Liver (tissue), 9 donors: Measurements from ENCODE around the gene RHAG. TPM values are rescaled to one million over a fixed set of nuclear protein-coding genes. Genes with fewer than 3 reads are reported as not detected.

Experiments used
- DNase-seq: peaks from one replicate; pipeline ENCODE4 v3.0.0-alpha.2; 2017; ENCODE audit warnings: low spot score
- H3K27ac ChIP-seq, 2 donors: one replicate each; pipeline ENCODE4 v1.7.0; 2013; ENCODE audit warnings: inconsistent platforms in 2 of 2, low read length in 2 of 2, control low read depth in 1 of 2, low read depth in 1 of 2, mild to moderate bottlenecking in 1 of 2
- H3K27me3 ChIP-seq, 4 donors: one replicate each; pipeline versions ENCODE4 v1.6.1 to v1.7.0; 2013; ENCODE audit warnings: low read length in 3 of 4, inconsistent platforms in 1 of 4, mild to moderate bottlenecking in 1 of 4, moderate library complexity in 1 of 4; ENCODE audit not compliant: control insufficient read depth in 4 of 4, insufficient read depth in 4 of 4
- H3K36me3 ChIP-seq, 4 donors: one replicate each; pipeline versions ENCODE4 v1.6.1 to v1.7.0; 2013; ENCODE audit warnings: low read length in 3 of 4, mild to moderate bottlenecking in 3 of 4, low read depth in 1 of 4, moderate library complexity in 1 of 4; ENCODE audit not compliant: control insufficient read depth in 4 of 4, insufficient read depth in 3 of 4
- H3K4me1 ChIP-seq, 4 donors: one replicate each; pipeline versions ENCODE4 v1.6.1 to v1.7.0; 2013; ENCODE audit warnings: low read length in 3 of 4, mild to moderate bottlenecking in 3 of 4, moderate library complexity in 1 of 4; ENCODE audit not compliant: control insufficient read depth in 4 of 4, insufficient read depth in 4 of 4
- H3K4me3 ChIP-seq, 3 donors: one replicate each; pipeline versions ENCODE4 v1.6.1 to v1.7.0; 2013; ENCODE audit warnings: low read length in 3 of 3, control low read depth in 1 of 3, low read depth in 1 of 3, mild to moderate bottlenecking in 1 of 3
- H3K9ac ChIP-seq, 2 donors: one replicate each; pipeline ENCODE4 v1.7.0; 2013; ENCODE audit warnings: low read length in 2 of 2, mild to moderate bottlenecking in 2 of 2, moderate library complexity in 2 of 2, control low read depth in 1 of 2, low read depth in 1 of 2
- H3K9me3 ChIP-seq, 4 donors: one replicate each; pipeline versions ENCODE4 v1.6.1 to v1.7.0; 2013; ENCODE audit warnings: low read length in 3 of 4; ENCODE audit not compliant: control insufficient read depth in 4 of 4
- EGR1 ChIP-seq, 2 donors: IDR thresholded peaks; 2 replicates each; pipeline ENCODE4 v1.6.1; 2016 to 2018; ENCODE audit warnings: antibody characterized with exemption in 2 of 2, low read depth in 2 of 2
- FOXA1 ChIP-seq: IDR thresholded peaks from 2 replicates; pipeline ENCODE4 v1.6.1; 2016; ENCODE audit warnings: antibody characterized with exemption
- FOXA2 ChIP-seq: IDR thresholded peaks from 2 replicates; pipeline ENCODE4 v1.6.1; 2016; ENCODE audit warnings: antibody characterized with exemption
- GABPA ChIP-seq, 2 donors: IDR thresholded peaks in 1 of 2; conservative IDR thresholded peaks in 1 of 2; 2 replicates each; pipeline ENCODE4 v1.6.1; 2016; ENCODE audit warnings: antibody characterized with exemption in 2 of 2, mild to moderate bottlenecking in 1 of 2, moderate library complexity in 1 of 2
- HNF4A ChIP-seq, 2 donors: conservative IDR thresholded peaks; 2 replicates each; pipeline ENCODE4 v1.6.1; 2016; ENCODE audit warnings: antibody characterized with exemption in 2 of 2, mild to moderate bottlenecking in 2 of 2
- HNF4G ChIP-seq: IDR thresholded peaks from 2 replicates; pipeline ENCODE4 v1.6.1; 2016; ENCODE audit warnings: antibody characterized with exemption
- JUND ChIP-seq, 2 donors: IDR thresholded peaks; 2 replicates each; pipeline ENCODE4 v1.6.1; 2016; ENCODE audit warnings: antibody characterized with exemption in 2 of 2
- NR2F2 ChIP-seq: IDR thresholded peaks from 2 replicates; pipeline ENCODE4 v1.6.1; 2016; ENCODE audit warnings: antibody characterized with exemption
- RAD21 ChIP-seq, 2 donors: IDR thresholded peaks; 2 replicates each; pipeline ENCODE4 v1.6.1; 2016; ENCODE audit warnings: antibody characterized with exemption in 2 of 2, mild to moderate bottlenecking in 2 of 2
- RXRA ChIP-seq, 2 donors: IDR thresholded peaks; 2 replicates each; pipeline ENCODE4 v1.6.1; 2017 to 2018; ENCODE audit warnings: antibody characterized with exemption in 2 of 2, mild to moderate bottlenecking in 1 of 2
- SP1 ChIP-seq: IDR thresholded peaks from 2 replicates; pipeline ENCODE4 v1.6.1; 2018; ENCODE audit warnings: antibody characterized with exemption, mild to moderate bottlenecking
- TAF1 ChIP-seq: conservative IDR thresholded peaks from 2 replicates; pipeline ENCODE4 v1.6.1; 2016; ENCODE audit warnings: antibody characterized with exemption, mild to moderate bottlenecking
- YY1 ChIP-seq: IDR thresholded peaks from 2 replicates; pipeline ENCODE4 v1.6.1; 2016; ENCODE audit warnings: antibody characterized with exemption, mild to moderate bottlenecking
- WGBS: extraction: QIAGEN DNeasy Blood & Tissue Kit; methylation state at CpG from one replicate; pipeline ENCODE4 v1.1.7; 2013; 5-methylcytosine and 5-hydroxymethylcytosine counted together
- polyA plus RNA-seq, 2 donors: library from polyadenylated mRNA; stranded (reverse) in 1 of 2; unstranded in 1 of 2; fragments of 200-250 nt in 1 of 2; fragments of >200 nt in 1 of 2; fragmentation: Nextera tagmentation in 1 of 2; extraction: Ambion mirVana in 1 of 2; gene quantifications; one replicate each; pipeline versions ENCODE4 v1.2.1 to v1.2.3, GENCODE V29; 2013 to 2015
- total RNA-seq, 2 donors: library from RNA; depleted of rRNA; stranded (reverse); fragments of >200 nt; gene quantifications; one replicate each; pipeline ENCODE4 v1.2.3, GENCODE V29; 2014
- TF ChIP-seq, protein P1 (sequence below): fragments of 150-350 bp; IDR thresholded peaks from 2 replicates; pipeline ENCODE4 v1.5.1; 2017; ENCODE audit warnings: improper control_type of control experiment, low read depth, low read length; ENCODE audit not compliant: missing input control
- TF ChIP-seq, protein P2 (sequence below): IDR thresholded peaks from 2 replicates; pipeline ENCODE4 v1.6.1; 2016; ENCODE audit warnings: antibody characterized with exemption
- TF ChIP-seq, protein P3 (sequence below): IDR thresholded peaks from 2 replicates; pipeline ENCODE4 v1.6.1; 2016; ENCODE audit warnings: antibody characterized with exemption, mild to moderate bottlenecking
- TF ChIP-seq, protein P4 (sequence below): IDR thresholded peaks from 2 replicates; pipeline ENCODE4 v1.6.1; 2016; ENCODE audit warnings: antibody characterized with exemption
- TF ChIP-seq, protein P5 (sequence below): IDR thresholded peaks from 2 replicates; pipeline ENCODE4 v1.6.1; 2016; ENCODE audit warnings: antibody characterized with exemption
- donor health status: healthy.
- donor health status: healthy.
- donor health status: healthy.
- donor health status: healthy.
- donor health status: healthy.

The RHAG gene
- total and polyA plus RNA-seq, 4 donors = 0.07 to 345 TPM; not detected in 2

DNA sequence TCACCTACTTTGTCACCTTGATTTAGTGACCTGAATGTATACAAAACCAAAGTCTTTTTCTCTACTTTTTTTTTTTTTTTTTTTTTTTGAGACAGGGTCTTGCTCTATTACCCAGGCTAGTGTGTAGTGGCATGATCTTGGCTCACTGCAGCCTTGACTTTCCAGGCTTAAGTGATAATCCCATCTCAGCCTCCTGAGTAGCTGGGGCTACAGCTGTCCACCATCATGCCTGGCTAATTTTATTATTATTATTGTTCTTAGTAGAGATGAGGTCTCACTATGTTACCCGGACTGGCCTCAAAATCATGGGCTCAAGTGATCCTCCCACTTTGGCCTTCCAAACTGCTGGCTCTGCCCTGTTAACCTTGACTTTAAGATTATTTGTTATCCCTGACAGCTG, 39.2 kb upstream of the RHAG start:
- DNase-seq = no peak
- Histone ChIP-seq H3K27me3 (no peaks in the 10 kb centered on the region), H3K27ac (no peak overlapping the region), H3K4me1 (no peaks in the 10 kb centered on the region), H3K9ac (no peak overlapping the region), H3K4me3 (no peak overlapping the region), H3K36me3 (no peaks in the 10 kb centered on the region), H3K9me3 (no peaks in the 10 kb centered on the region)
- 93% methylated on average over 1 of the region's 1 CpG for WGBS
- TF ChIP-seq JUND (IDR thresholded peaks at IDR 0.05) (no peak), HNF4G (no peak), FOXA2 (no peak), FOXA1 (no peak), EGR1 (IDR thresholded peaks at IDR 0.05; ENCODE audit: low read depth in 2 of 2) (no peak), SP1 (no peak), HNF4A (conservative IDR thresholded peaks at IDR 0.05) (no peak), RAD21 (IDR thresholded peaks at IDR 0.05) (no peak), RXRA (IDR thresholded peaks at IDR 0.05) (no peak), GABPA (IDR thresholded peaks at IDR 0.05 in 1 of 2, conservative IDR thresholded peaks at IDR 0.05 in 1 of 2) (no peak), NR2F2 (no peak), TAF1 (no peak), YY1 (no peak)
- TF ChIP-seq, protein P1, sequence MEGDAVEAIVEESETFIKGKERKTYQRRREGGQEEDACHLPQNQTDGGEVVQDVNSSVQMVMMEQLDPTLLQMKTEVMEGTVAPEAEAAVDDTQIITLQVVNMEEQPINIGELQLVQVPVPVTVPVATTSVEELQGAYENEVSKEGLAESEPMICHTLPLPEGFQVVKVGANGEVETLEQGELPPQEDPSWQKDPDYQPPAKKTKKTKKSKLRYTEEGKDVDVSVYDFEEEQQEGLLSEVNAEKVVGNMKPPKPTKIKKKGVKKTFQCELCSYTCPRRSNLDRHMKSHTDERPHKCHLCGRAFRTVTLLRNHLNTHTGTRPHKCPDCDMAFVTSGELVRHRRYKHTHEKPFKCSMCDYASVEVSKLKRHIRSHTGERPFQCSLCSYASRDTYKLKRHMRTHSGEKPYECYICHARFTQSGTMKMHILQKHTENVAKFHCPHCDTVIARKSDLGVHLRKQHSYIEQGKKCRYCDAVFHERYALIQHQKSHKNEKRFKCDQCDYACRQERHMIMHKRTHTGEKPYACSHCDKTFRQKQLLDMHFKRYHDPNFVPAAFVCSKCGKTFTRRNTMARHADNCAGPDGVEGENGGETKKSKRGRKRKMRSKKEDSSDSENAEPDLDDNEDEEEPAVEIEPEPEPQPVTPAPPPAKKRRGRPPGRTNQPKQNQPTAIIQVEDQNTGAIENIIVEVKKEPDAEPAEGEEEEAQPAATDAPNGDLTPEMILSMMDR = no peak
- TF ChIP-seq, protein P2, sequence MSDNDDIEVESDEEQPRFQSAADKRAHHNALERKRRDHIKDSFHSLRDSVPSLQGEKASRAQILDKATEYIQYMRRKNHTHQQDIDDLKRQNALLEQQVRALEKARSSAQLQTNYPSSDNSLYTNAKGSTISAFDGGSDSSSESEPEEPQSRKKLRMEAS = no peak
- TF ChIP-seq, protein P3, sequence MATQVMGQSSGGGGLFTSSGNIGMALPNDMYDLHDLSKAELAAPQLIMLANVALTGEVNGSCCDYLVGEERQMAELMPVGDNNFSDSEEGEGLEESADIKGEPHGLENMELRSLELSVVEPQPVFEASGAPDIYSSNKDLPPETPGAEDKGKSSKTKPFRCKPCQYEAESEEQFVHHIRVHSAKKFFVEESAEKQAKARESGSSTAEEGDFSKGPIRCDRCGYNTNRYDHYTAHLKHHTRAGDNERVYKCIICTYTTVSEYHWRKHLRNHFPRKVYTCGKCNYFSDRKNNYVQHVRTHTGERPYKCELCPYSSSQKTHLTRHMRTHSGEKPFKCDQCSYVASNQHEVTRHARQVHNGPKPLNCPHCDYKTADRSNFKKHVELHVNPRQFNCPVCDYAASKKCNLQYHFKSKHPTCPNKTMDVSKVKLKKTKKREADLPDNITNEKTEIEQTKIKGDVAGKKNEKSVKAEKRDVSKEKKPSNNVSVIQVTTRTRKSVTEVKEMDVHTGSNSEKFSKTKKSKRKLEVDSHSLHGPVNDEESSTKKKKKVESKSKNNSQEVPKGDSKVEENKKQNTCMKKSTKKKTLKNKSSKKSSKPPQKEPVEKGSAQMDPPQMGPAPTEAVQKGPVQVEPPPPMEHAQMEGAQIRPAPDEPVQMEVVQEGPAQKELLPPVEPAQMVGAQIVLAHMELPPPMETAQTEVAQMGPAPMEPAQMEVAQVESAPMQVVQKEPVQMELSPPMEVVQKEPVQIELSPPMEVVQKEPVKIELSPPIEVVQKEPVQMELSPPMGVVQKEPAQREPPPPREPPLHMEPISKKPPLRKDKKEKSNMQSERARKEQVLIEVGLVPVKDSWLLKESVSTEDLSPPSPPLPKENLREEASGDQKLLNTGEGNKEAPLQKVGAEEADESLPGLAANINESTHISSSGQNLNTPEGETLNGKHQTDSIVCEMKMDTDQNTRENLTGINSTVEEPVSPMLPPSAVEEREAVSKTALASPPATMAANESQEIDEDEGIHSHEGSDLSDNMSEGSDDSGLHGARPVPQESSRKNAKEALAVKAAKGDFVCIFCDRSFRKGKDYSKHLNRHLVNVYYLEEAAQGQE = no peak
- TF ChIP-seq, protein P4, sequence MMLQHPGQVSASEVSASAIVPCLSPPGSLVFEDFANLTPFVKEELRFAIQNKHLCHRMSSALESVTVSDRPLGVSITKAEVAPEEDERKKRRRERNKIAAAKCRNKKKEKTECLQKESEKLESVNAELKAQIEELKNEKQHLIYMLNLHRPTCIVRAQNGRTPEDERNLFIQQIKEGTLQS = no peak
- TF ChIP-seq, protein P5, sequence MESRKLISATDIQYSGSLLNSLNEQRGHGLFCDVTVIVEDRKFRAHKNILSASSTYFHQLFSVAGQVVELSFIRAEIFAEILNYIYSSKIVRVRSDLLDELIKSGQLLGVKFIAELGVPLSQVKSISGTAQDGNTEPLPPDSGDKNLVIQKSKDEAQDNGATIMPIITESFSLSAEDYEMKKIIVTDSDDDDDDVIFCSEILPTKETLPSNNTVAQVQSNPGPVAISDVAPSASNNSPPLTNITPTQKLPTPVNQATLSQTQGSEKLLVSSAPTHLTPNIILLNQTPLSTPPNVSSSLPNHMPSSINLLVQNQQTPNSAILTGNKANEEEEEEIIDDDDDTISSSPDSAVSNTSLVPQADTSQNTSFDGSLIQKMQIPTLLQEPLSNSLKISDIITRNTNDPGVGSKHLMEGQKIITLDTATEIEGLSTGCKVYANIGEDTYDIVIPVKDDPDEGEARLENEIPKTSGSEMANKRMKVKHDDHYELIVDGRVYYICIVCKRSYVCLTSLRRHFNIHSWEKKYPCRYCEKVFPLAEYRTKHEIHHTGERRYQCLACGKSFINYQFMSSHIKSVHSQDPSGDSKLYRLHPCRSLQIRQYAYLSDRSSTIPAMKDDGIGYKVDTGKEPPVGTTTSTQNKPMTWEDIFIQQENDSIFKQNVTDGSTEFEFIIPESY = no peak
